ENCODE results near the gene FSHB.
"Not testable (repeated sequence)": the region's sequence is repeated elsewhere in the genome, so short reads cannot be mapped to it uniquely, and the experiment has no call there.

The FSHB gene

GRCh38 chr11:30258679-30259078 is 27.9 kb downstream of the FSHB start:
- no peak for TF ChIP-seq CTCF (conservative IDR thresholded peaks at IDR 0.05; ENCODE audit: control insufficient read depth, insufficient read depth, low read depth, low read length)
- H3K4me3 ChIP-seq (ENCODE audit: control insufficient read depth, low read depth, low read length) = no peak overlapping the region
- DNase-seq (ENCODE audit: low read depth) = no peak

GRCh38 chr11:30260813-30261212 is 30.0 kb downstream of the FSHB start:
- H3K4me3 ChIP-seq (ENCODE audit: control insufficient read depth, low read depth, low read length) = no peak overlapping the region
- no peak for DNase-seq (ENCODE audit: low read depth)
- TF ChIP-seq CTCF (conservative IDR thresholded peaks at IDR 0.05; ENCODE audit: control insufficient read depth, insufficient read depth, low read depth, low read length) = no peak

GRCh38 chr11:30261821-30262220 is 31.0 kb downstream of the FSHB start:
- TF ChIP-seq CTCF (conservative IDR thresholded peaks at IDR 0.05; ENCODE audit: control insufficient read depth, insufficient read depth, low read depth, low read length) = no peak

GRCh38 chr11:30268638-30269037 is 37.8 kb downstream of the FSHB start:
- H3K4me3 ChIP-seq (ENCODE audit: control insufficient read depth, low read depth, low read length); DNase-seq (ENCODE audit: low read depth): not testable (repeated sequence)

More at GRCh38 chr11:30261821-30262220, 31.0 kb downstream of the FSHB start:
- H3K4me3 ChIP-seq (ENCODE audit: control insufficient read depth, low read depth, low read length) = no peak overlapping the region
- no peak for DNase-seq (ENCODE audit: low read depth)

- no peak for DNase-seq (ENCODE audit: low read depth)
- no peak for TF ChIP-seq CTCF (conservative IDR thresholded peaks at IDR 0.05; ENCODE audit: control insufficient read depth, insufficient read depth, low read depth, low read length)
- no peak overlapping the region for H3K4me3 ChIP-seq (ENCODE audit: control insufficient read depth, low read depth, low read length)
These were observed 39.9 kb downstream of the FSHB start for GRCh38 chr11:30270671-30271070.

GRCh38 chr11:30277176-30277575 is 46.4 kb downstream of the FSHB start:
- no peak for TF ChIP-seq CTCF (conservative IDR thresholded peaks at IDR 0.05; ENCODE audit: control insufficient read depth, insufficient read depth, low read depth, low read length)
- no peak for DNase-seq (ENCODE audit: low read depth)
- H3K4me3 ChIP-seq (ENCODE audit: control insufficient read depth, low read depth, low read length) = no peak overlapping the region

GRCh38 chr11:30279796-30280195 is 49.0 kb downstream of the FSHB start:
- no peak overlapping the region for H3K4me3 ChIP-seq (ENCODE audit: control insufficient read depth, low read depth, low read length)
- TF ChIP-seq CTCF (conservative IDR thresholded peaks at IDR 0.05; ENCODE audit: control insufficient read depth, insufficient read depth, low read depth, low read length) = no peak
- no peak for DNase-seq (ENCODE audit: low read depth)

Data from fibroblast of mammary gland (primary cell).